GM21360 (cell line): ENCODE measurements around the gene WASHC3.

Experiments used
- ATAC-seq: cut with Tn5 transposase; IDR thresholded peaks from one replicate; pipeline ENCODE4 v1.9.1; 2021; ENCODE audit warnings: mild to moderate bottlenecking, moderate library complexity; ENCODE audit not compliant: unreplicated experiment

The WASHC3 gene

DNA sequence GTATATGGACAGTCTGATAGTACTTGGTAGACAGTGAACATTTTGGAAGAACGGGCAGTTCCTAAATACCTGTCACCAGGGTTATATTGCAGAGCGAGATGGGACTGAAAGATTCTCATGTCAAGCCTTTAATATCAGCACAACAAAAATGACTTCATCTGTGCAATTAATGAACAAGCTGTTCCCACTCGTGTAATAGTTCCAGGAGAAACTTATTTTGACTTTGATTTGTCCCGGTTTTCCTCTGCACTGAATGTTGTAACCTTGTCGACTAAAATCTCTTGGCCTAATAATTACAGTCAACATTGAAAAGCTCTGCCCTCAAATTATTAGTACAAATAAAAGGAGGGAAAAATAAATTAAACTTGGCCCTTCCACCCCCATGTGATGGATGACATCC lies 79.5 kb downstream of the WASHC3 start:
- ATAC-seq: no peak

DNA sequence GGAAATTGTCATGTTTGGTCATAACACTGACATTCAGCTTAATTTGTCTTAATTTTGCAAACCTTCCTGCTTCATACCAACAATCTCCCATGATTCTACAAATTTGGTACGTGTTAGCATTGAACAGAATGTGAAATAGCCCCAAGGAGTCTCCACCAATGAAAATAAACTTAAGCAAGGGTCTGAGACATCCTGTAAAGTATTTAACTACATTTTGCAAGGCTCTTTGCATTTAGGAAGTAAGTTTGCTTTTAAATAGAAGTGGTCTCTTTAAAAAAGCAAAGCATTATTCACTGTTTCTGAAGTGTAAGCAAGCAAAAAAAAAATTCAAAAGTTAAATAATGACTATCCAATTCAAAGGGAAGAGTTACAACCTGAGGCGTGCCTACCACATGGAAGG lies 79.9 kb downstream of the WASHC3 start:
- ATAC-seq: no peak

DNA sequence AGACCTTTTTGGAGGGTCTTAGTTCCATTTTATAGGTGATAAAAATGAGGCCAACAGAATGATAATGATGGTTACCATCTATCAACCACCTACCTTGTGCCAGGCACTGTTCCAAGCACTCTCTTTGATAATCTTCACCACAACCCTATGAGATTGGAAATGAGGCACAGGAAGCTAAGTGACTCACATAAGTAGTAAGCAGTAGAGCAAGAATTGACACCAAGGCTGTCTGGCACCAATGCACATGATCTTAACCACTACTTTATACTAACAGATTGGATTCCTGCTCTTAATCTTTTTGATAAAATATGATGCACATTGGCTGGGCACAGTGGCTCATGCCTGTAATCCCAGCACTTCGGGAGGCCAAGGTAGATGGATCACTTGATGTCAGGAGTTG lies 93.0 kb downstream of the WASHC3 start:
- ATAC-seq: no peak

DNA sequence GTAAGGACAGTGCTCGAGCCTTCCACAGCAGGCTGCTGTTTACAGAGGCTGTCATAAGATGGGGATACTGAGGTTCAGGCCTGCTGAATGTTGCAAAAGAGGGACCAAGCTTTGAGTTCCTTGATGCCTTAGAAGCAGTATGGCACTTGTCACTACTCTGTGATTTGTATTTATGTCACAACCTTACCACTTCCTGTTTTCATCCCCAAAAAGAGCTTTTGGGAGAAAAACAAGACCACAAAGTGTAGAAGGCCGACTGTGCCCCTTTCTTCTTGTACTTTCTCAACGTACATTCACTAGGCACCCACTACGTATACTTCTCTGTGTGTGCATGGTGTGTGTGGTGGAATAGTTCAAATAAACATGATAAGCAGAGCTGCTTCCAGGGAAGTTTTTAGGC lies 94.3 kb downstream of the WASHC3 start:
- ATAC-seq: no peak

DNA sequence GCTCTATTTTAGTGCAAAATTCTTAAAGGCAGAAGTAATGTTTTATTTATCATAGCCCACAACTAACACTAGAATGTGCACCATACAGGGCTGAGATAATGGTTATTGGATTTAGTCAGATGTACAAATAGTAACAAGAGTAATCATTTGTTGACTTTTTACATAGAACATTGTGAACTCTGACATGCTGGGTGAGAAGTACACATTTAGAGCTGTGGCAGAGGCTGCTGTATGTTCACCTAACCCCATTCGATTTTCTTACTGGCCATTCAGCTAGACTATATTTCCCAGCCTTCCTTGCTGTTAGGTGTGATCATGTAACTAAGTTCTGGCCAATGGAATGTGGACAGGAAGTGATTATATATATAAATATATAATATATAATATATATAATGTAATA lies 95.3 kb downstream of the WASHC3 start:
- no peak for ATAC-seq

DNA sequence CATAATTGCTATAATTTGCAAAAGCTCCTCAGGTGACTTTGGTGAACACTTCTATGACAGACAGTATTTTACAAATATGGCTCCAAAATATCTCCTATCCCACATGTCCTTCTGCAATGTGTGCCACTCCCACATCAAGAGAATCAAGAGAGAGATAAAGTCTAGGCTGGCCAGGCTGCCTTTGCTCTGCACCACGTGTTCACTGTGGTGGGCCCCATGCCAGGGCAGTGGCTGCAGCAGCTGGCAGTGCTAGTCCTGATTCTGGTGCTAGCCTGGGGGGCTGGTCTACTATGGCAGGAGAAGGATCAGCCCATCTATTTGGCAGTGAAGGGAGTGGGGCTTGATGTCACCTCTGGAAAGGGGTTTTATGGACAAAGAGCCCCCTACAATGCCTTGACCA lies 98.1 kb downstream of the WASHC3 start:
- ATAC-seq: no peak
